ENCODE measurements around the gene MDP1. TPM values are rescaled to one million over a fixed set of nuclear protein-coding genes. Genes with fewer than 3 reads are reported as not detected.
"Not testable (repeated sequence)": the region's sequence is repeated elsewhere in the genome, so short reads cannot be mapped to it uniquely, and the experiment has no call there.

Gene MDP1
- total RNA-seq, 1 donor from 2014 or later = 58.8 TPM

GRCh38 chr14:24247422-24247821 is 31.6 kb upstream of the MDP1 start:
- H3K4me3 ChIP-seq = no peak overlapping the region
- no peaks in the 10 kb centered on the region for H3K27me3 ChIP-seq
- DNase-seq (ENCODE audit: low spot score in 2 of 2) = no peak
- intact Hi-C loops (cut with DNase I) = no loop called here
- no peak for TF ChIP-seq CTCF (IDR thresholded peaks at IDR 0.05)
- H3K4me1 ChIP-seq = peaks cover 0 to 5% of the 10 kb centered on the region in 2 donors
- no peak overlapping the region for H3K27ac ChIP-seq
- H3K36me3 ChIP-seq = no peaks in the 10 kb centered on the region
- no peaks in the 10 kb centered on the region for H3K9me3 ChIP-seq

GRCh38 chr14:24246765-24247212 is 30.9 kb upstream of the MDP1 start:
- intact Hi-C loops (cut with DNase I) = no loop called here
- Histone ChIP-seq H3K36me3 (no peaks in the 10 kb centered on the region), H3K27ac (no peak overlapping the region), H3K4me1 (peaks cover under 1 to 5% of the 10 kb centered on the region in 2 donors), H3K4me3 (no peak overlapping the region), H3K9me3 (no peaks in the 10 kb centered on the region), H3K27me3 (no peaks in the 10 kb centered on the region)
- peak in 1 of 2 donors; percentile 46 for DNase-seq (ENCODE audit: low spot score in 2 of 2)
- TF ChIP-seq CTCF (IDR thresholded peaks at IDR 0.05) = no peak

GRCh38 chr14:24245350-24245749 is 29.5 kb upstream of the MDP1 start:
- intact Hi-C loops (cut with DNase I) = not testable (repeated sequence)

GRCh38 chr14:24243336-24243836 is 27.5 kb upstream of the MDP1 start:
- no peak for TF ChIP-seq CTCF (IDR thresholded peaks at IDR 0.05)
- intact Hi-C loops (cut with DNase I) = loop anchor here (1.0 to 5.0 kb wide), 6 partner anchors 49 to 941 kb away; partner anchors contain the start of genes DCAF11, NRL, PPP1R3E and TM9SF1
- peak overlapping the region; percentile 94 to 99 for H3K27ac ChIP-seq
- H3K9me3 ChIP-seq = no peaks in the 10 kb centered on the region
- peaks cover 15 to 26% of the 10 kb centered on the region in 2 donors for H3K36me3 ChIP-seq
- H3K27me3 ChIP-seq = no peaks in the 10 kb centered on the region
- DNase-seq (ENCODE audit: low spot score in 2 of 2) = peak in 1 of 2 donors; percentile 75
- H3K4me1 ChIP-seq = peaks cover 15 to 32% of the 10 kb centered on the region in 2 donors
- peak overlapping the region; percentile 81 to 95 for H3K4me3 ChIP-seq

More at GRCh38 chr14:24245350-24245749, 29.5 kb upstream of the MDP1 start:
- H3K9me3 ChIP-seq, H3K27me3 ChIP-seq, H3K36me3 ChIP-seq, H3K4me3 ChIP-seq, H3K27ac ChIP-seq: not testable (repeated sequence)
- peak in 1 of 2 donors; percentile 53 for DNase-seq (ENCODE audit: low spot score in 2 of 2)
- peaks cover 15 to 17% of the 10 kb centered on the region in 2 donors for H3K4me1 ChIP-seq

GRCh38 chr14:24241829-24242443 is 26.1 kb upstream of the MDP1 start:
- Histone ChIP-seq H3K36me3 (peaks cover 26 to 41% of the 10 kb centered on the region in 2 donors), H3K4me1 (peaks cover 15 to 32% of the 10 kb centered on the region in 2 donors), H3K27ac (peak overlapping the region; percentile 94 to 99), H3K9me3 (no peaks in the 10 kb centered on the region), H3K4me3 (peak overlapping the region; percentile 81 to 95), H3K27me3 (no peaks in the 10 kb centered on the region)
- intact Hi-C loops (cut with DNase I) = loop anchor here (1.0 to 5.0 kb wide), 11 partner anchors 10 to 940 kb away; partner anchors contain the start of genes CHMP4A, DCAF11, DHRS1 and EMC9
- peak; percentile 54 to 67 (median 56) for TF ChIP-seq CTCF (IDR thresholded peaks at IDR 0.05)
- DNase-seq (ENCODE audit: low spot score in 2 of 2) = peak in 1 of 2 donors; percentile 94

Data from ascending aorta (tissue), 2 donors.